SU-DHL-6 (cell line): ENCODE data around the gene HCN3.

Experiments
- CTCF ChIP-seq: fragments of 200-600 bp; sonication (generic); IDR thresholded peaks from one replicate; pipeline ENCODE4 v1.5.1; 2017; ENCODE audit warnings: antibody characterized with exemption, mild to moderate bottlenecking, low read length, moderate library complexity; ENCODE audit not compliant: insufficient read depth, poor library complexity, severe bottlenecking
- EZH2phosphoT487 ChIP-seq: fragments of 200-600 bp; sonication (generic), shearing (Covaris generic); conservative IDR thresholded peaks from 2 replicates; pipeline ENCODE4 v1.6.1; 2018; ENCODE audit warnings: mild to moderate bottlenecking, antibody characterized with exemption, low read length, moderate library complexity, mixed read lengths

GRCh38 chr1:155255243-155256007 lies 21.8 kb upstream of the HCN3 start, which contains the start of gene ENTREP3:
- no peak for TF ChIP-seq CTCF
- TF ChIP-seq EZH2phosphoT487 = no peak
